Fibroblast of the aortic adventitia (primary cell): ENCODE measurements around the gene PADI3. TPM values are rescaled to one million over a fixed set of nuclear protein-coding genes. Genes with fewer than 3 reads are reported as not detected.

Source experiments
- DNase-seq: peaks from one replicate; pipeline ENCODE4 v3.0.0-alpha.2; 2010; ENCODE audit warnings: low read depth
- H3K4me3 ChIP-seq: 2 replicates; pipeline ENCODE4 v1.5.1; 2011; ENCODE audit warnings: low read depth, mild to moderate bottlenecking, control low read depth, low read length, moderate library complexity
- total RNA-seq: library from RNA; depleted of rRNA; stranded (reverse); fragments of >200 nt; gene quantifications from 2 replicates; pipeline ENCODE4 v1.2.3, GENCODE V29; 2012; ENCODE audit warnings: low replicate concordance
- TF ChIP-seq, protein P1 (sequence below): IDR thresholded peaks from 2 replicates; pipeline ENCODE4 v1.5.1; 2011; ENCODE audit warnings: mild to moderate bottlenecking, low read length, control low read depth, inconsistent platforms; ENCODE audit not compliant: insufficient read depth

The PADI3 gene
- total RNA-seq, 1 donor = not detected

DNA sequence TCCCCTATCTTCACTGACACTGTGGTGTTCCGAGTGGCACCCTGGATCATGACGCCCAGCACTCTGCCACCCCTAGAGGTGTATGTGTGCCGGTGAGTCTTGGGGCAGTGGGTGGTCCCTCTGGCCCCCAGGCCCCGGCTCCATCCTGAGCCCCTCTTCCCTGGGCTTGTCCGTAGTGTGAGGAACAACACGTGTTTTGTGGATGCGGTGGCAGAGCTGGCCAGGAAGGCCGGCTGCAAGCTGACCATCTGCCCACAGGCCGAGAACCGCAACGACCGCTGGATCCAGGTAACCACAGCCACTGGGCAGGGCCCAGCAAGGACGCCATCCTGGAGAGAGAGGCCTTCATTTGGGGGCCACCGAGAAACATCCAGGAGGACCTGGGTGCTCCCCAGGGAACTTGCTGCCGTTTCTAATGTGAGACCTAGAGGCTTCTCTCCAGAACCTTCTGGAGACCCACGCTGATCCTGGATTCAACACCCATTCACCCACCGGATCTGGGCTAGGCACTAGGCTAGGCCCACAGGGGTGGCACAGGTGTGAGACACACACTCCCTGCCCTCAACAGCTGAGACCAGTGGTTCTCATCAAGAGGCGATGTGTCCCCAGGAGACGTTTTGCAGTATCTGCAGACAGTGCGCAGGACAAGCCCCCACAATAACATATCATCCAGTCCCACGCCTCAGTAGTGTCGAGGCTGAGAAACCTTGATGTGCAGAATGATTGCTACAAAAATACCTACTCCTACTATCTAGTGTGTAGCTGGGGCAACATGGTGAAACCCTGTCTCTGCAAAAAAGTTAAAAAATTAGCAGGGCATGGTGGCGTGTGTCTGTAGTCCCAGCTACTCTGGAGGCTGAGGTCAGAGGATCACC is 22.2 kb downstream of the PADI3 start:
- TF ChIP-seq, protein P1, sequence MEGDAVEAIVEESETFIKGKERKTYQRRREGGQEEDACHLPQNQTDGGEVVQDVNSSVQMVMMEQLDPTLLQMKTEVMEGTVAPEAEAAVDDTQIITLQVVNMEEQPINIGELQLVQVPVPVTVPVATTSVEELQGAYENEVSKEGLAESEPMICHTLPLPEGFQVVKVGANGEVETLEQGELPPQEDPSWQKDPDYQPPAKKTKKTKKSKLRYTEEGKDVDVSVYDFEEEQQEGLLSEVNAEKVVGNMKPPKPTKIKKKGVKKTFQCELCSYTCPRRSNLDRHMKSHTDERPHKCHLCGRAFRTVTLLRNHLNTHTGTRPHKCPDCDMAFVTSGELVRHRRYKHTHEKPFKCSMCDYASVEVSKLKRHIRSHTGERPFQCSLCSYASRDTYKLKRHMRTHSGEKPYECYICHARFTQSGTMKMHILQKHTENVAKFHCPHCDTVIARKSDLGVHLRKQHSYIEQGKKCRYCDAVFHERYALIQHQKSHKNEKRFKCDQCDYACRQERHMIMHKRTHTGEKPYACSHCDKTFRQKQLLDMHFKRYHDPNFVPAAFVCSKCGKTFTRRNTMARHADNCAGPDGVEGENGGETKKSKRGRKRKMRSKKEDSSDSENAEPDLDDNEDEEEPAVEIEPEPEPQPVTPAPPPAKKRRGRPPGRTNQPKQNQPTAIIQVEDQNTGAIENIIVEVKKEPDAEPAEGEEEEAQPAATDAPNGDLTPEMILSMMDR = no peak
- no peak overlapping the region for H3K4me3 ChIP-seq
- DNase-seq = no peak

DNA sequence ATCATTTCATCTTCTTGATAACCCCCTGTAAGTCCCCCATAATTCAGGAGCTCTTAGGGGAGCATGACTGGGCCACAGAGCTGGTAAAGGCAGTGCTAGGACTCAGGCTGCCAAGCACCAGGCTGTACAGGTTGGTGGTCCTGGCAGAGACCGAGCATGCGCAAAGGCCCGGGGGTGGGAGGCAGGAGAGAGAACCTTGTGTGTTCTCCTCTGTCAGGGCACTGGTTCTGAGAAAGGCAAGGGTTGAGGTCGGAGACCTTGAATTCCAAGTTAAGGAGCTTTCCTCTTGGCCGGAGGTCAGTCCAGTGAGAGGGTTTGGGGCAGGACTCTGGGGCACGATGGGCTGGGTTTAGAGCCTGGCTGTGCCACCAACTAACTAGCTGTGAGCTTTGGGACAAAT is 23.2 kb downstream of the PADI3 start:
- no peak overlapping the region for H3K4me3 ChIP-seq
- TF ChIP-seq, protein P1 = no peak
- no peak for DNase-seq

DNA sequence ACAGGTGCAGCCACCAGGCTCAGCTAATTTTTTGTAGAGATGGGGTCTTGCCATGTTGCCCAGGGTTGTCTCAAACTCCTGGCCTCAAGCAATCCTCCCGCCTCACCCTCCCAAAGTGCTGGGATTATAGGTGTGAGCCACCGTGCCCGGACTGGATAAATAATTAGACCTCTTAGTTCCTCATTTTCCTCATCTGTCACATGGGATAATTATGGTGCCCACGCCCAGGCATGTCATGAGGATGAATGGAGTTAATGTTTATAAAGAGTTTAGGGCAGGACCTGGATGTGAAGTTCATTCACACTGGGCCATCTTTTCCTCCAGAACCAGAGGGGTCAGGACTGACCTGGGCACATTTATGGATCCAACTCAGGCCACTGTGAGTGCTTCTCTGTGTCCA is 23.7 kb downstream of the PADI3 start:
- DNase-seq = no peak
- H3K4me3 ChIP-seq = no peak overlapping the region
- TF ChIP-seq, protein P1 = no peak

DNA sequence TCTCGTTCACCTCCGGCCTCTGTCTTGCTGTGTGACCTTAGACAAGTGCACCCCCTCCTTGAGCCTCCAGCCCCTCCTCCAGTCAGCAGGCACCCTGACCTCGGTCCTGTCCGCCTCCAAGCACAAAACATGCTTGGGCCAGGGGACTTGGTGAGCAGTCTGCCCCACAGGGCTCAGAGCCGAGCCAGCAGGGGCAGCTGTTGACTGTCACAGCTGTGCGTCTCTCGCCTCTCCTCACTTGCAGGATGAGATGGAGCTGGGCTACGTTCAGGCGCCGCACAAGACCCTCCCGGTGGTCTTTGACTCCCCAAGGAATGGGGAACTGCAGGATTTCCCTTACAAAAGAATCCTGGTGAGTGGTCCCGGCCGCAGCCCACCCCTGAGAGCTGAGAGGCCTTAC is 24.2 kb downstream of the PADI3 start:
- H3K4me3 ChIP-seq = no peak overlapping the region
- no peak for DNase-seq
- TF ChIP-seq, protein P1 = no peak

DNA sequence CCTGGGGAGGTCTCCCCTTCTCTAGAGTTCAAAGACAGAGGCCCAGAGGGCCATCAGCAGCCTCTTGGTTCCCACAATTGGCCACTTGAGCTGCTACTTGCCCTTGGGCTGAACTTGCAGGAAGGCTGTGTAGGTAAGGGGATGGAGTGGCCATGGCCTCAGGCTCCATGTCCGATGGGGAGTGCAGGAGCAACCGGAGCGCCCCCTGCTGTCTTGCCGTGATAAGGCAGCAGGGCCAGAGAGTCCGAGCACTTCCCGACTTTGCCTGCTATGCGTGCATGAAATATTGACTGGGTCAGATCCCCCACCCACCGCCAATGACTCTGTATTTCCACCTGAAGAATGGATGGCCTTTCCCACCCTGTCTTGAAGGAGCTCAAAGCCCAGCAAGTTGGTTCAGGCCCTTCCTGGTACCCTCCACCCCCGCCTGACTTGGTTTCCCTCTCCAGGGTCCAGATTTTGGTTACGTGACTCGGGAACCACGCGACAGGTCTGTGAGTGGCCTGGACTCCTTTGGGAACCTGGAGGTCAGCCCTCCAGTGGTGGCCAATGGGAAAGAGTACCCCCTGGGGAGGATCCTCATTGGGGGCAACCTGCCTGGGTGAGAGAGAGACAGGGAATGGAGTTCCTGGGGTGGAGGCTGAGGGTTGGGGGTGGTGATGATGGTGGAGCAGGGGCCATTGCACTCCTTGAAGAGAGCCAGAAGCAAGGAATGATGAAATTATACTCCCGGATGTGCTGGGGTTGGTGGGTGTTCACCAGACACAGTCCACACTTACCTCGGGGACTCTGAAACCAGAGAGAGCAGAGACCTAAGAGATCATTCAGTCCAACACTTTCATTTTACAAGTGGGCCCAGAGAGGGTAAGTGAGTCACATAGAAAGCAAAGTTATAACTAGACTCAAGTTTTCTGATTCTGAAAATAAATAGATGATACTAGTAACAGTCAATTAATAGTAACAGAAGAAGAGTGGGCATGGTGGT is 25.6 kb downstream of the PADI3 start:
- DNase-seq = peak; percentile 33
- no peak overlapping the region for H3K4me3 ChIP-seq
- TF ChIP-seq, protein P1 = peak; percentile 71

DNA sequence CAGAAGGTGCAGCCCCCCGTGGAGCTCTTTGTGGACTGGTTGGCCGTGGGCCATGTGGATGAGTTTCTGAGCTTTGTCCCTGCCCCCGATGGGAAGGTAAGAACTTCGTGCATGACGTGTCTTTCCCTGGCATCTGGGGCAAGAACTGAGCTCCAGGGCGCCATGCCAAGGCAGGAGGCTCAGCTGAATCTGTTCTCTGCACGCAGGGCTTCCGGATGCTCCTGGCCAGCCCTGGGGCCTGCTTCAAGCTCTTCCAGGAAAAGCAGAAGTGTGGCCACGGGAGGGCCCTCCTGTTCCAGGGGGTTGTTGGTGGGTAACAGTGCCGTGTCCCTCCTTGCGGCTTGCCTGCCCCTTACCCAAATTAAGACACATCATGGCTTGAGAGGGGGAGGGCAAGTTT is 27.7 kb downstream of the PADI3 start:
- H3K4me3 ChIP-seq = no peak overlapping the region
- TF ChIP-seq, protein P1 = no peak
- peak; percentile 61 for DNase-seq
